Subcutaneous abdominal adipose tissue (tissue), 5 donors: ENCODE data around the gene DIP2B.

Experiments
- H3K27ac ChIP-seq: one replicate; pipeline ENCODE4 v1.7.0; 2013; ENCODE audit warnings: low read depth, mild to moderate bottlenecking, inconsistent platforms, low read length, moderate library complexity
- H3K27me3 ChIP-seq, 5 donors: one replicate each; pipeline ENCODE4 v1.7.0; 2013; ENCODE audit warnings: low read length in 5 of 5, inconsistent platforms in 1 of 5; ENCODE audit not compliant: control insufficient read depth in 5 of 5, insufficient read depth in 4 of 5
- H3K36me3 ChIP-seq, 5 donors: one replicate each; pipeline ENCODE4 v1.7.0; 2013; ENCODE audit warnings: low read length in 5 of 5; ENCODE audit not compliant: control insufficient read depth in 5 of 5, insufficient read depth in 5 of 5
- H3K4me1 ChIP-seq, 5 donors: one replicate each; pipeline ENCODE4 v1.7.0; 2013; ENCODE audit warnings: low read length in 5 of 5, mild to moderate bottlenecking in 3 of 5, moderate library complexity in 1 of 5; ENCODE audit not compliant: control insufficient read depth in 5 of 5, insufficient read depth in 5 of 5
- H3K4me3 ChIP-seq, 5 donors: one replicate each; pipeline ENCODE4 v1.7.0; 2013; ENCODE audit warnings: low read length in 5 of 5, low read depth in 1 of 5
- H3K9ac ChIP-seq, 5 donors: one replicate each; pipeline ENCODE4 v1.7.0; 2013; ENCODE audit warnings: low read length in 5 of 5, mild to moderate bottlenecking in 4 of 5, moderate library complexity in 3 of 5
- H3K9me3 ChIP-seq, 5 donors: one replicate each; pipeline ENCODE4 v1.7.0; 2013; ENCODE audit warnings: low read length in 5 of 5; ENCODE audit not compliant: control insufficient read depth in 5 of 5
- donor health status: healthy.
- donor health status: healthy.
- donor health status: healthy.
- donor health status: healthy.
- donor health status: healthy.

Gene DIP2B

DNA sequence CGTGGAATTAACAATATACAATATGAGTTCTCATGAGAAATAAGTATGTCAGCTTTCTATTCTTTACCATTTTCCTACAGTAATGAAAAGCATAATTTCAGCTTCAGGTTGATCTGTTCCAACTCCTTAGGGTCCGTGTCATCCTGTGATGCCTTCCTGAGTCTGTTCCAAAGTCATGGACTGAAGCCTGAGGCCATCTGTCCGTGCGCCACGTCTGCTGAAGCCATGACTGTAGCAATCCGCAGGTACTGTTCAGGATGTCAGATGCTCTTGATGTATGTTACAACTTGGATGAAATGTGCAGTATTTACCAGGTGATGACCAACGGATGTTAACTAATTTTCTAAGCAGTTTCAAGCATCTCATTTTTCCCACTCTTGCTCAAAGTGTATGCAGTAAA lies 192.1 kb downstream of the DIP2B start:
- H3K27ac ChIP-seq = no peak overlapping the region
- peaks cover 38 to 89% (median 70%) of the 10 kb centered on the region in 5 donors for H3K36me3 ChIP-seq
- H3K4me1 ChIP-seq = no peaks in the 10 kb centered on the region

DNA sequence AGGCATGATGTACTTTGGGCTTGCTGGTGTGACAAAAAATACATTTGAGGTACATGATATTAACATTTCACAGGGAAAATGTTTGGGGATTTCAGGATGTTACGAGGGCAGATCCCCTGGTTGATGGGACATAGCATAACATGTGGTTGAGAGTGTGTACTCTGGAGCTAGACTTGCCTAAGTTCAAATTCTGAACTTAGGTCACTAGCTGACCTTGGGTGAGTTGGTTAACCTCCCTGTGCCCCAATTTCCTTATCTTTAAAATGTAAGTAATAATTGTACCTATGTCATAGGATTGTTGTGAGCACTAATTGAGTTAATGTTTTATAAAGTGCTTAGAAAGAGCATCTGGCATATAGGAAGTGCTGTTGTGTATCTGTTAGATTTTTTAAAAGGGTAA lies 194.4 kb downstream of the DIP2B start:
- H3K27ac ChIP-seq = no peak overlapping the region

More for the DNA sequence above, 192.1 kb downstream of the DIP2B start:
- Histone ChIP-seq H3K9ac (no peak overlapping the region), H3K4me3 (no peak overlapping the region), H3K9me3 (no peaks in the 10 kb centered on the region), H3K27me3 (no peaks in the 10 kb centered on the region)

DNA sequence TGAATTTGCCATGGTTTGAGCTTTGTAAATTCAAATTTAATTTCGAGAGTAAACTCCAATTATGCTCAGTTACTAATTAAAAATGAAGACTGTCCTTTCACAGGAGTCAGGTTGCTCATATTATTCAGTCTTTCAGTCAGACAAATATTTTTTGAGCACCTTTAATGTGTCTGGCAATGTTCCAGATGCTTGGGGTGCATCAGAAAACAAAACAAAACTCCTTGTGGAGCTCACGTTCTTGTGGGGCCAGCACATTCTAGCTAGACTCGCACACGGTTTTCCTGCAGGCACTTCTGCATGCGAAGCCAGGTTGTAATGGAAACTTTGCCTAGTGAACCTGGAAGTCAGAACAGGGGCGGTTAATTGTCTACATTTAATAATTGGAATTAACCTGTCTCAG lies 195.2 kb downstream of the DIP2B start:
- Histone ChIP-seq H3K36me3 (peaks cover 40 to 76% (median 67%) of the 10 kb centered on the region in 5 donors), H3K27me3 (no peaks in the 10 kb centered on the region), H3K4me3 (no peak overlapping the region), H3K9ac (no peak overlapping the region), H3K4me1 (no peaks in the 10 kb centered on the region), H3K9me3 (no peaks in the 10 kb centered on the region), H3K27ac (no peak overlapping the region)

More for the DNA sequence above, 194.4 kb downstream of the DIP2B start:
- Histone ChIP-seq H3K4me1 (no peaks in the 10 kb centered on the region), H3K4me3 (no peak overlapping the region), H3K36me3 (peaks cover 42 to 73% (median 63%) of the 10 kb centered on the region in 5 donors), H3K9ac (no peak overlapping the region), H3K27me3 (no peaks in the 10 kb centered on the region), H3K9me3 (no peaks in the 10 kb centered on the region)

DNA sequence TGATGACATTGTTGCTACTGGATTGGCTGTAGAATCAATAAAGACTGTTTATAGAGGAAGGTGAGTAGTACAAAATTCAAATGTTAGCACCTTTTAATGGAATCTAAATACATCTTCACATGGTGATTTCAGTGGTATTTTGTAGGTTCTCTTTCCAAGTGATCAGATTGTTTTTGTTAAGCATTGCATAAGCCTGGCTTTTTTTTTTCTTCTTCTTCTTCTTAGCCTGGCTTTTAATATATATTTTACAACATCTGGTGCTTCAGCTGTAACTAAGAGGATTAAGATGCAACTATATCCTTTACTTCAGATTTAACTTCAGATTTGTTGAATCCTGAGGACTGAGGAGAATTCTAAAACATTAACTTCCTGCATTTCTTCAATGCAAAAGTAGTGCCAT lies 201.8 kb downstream of the DIP2B start:
- H3K4me1 ChIP-seq = peaks cover 0 to 8% (median 6%) of the 10 kb centered on the region in 5 donors
- no peak overlapping the region for H3K4me3 ChIP-seq
- no peaks in the 10 kb centered on the region for H3K27me3 ChIP-seq
- peaks cover 20 to 70% (median 60%) of the 10 kb centered on the region in 5 donors for H3K36me3 ChIP-seq
- H3K27ac ChIP-seq = no peak overlapping the region
- no peaks in the 10 kb centered on the region for H3K9me3 ChIP-seq
- H3K9ac ChIP-seq = no peak overlapping the region

DNA sequence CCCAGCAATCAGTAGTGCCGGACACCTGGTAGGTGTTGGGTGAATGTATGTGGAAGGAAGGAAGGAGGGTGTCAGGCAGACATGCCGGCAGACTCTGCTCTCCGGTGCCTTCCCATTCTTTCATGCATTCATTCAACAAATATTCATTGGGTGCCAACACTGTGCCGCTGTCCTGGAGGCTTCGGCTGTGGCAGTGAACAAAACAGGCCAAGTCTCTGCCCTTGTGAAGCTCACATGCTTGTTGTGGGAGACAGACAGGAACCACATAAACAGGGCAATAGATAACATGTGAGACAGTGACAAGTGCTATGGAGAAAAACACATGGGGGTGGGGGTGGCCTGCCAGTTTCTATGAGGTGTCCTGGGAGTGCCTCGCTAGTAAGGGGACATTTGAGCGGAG lies 202.6 kb downstream of the DIP2B start:
- no peaks in the 10 kb centered on the region for H3K9me3 ChIP-seq
- H3K9ac ChIP-seq = no peak overlapping the region
- H3K27me3 ChIP-seq = no peaks in the 10 kb centered on the region
- H3K4me3 ChIP-seq = no peak overlapping the region
- H3K4me1 ChIP-seq = peaks cover 0 to 8% (median 6%) of the 10 kb centered on the region in 5 donors
- H3K27ac ChIP-seq = no peak overlapping the region
- H3K36me3 ChIP-seq = peaks cover 20 to 76% (median 64%) of the 10 kb centered on the region in 5 donors

DNA sequence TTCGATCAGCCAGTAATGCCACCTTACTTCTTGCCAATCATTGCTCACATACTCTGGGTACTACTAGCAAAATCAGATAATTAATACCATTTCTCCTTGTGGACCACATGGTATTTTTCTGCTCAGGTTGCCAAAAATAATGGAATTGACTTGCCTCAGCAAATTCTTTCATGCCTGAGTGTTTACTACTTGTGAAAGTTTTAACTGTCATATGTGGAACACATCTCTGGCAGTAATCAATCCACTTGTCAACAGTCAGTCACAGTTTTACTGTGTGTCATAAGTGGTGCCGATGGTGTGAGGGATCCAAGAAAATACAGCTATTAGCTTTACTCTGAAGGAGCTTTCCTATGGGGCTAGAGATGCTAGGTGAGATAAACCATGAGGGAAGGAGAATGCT lies 203.8 kb downstream of the DIP2B start:
- no peaks in the 10 kb centered on the region for H3K27me3 ChIP-seq
- H3K36me3 ChIP-seq = peaks cover 17 to 82% (median 65%) of the 10 kb centered on the region in 5 donors
- H3K9me3 ChIP-seq = no peaks in the 10 kb centered on the region
- H3K4me3 ChIP-seq = no peak overlapping the region
- no peak overlapping the region for H3K27ac ChIP-seq
- no peak overlapping the region for H3K9ac ChIP-seq
- H3K4me1 ChIP-seq = peaks cover 0 to 8% (median 6%) of the 10 kb centered on the region in 5 donors

DNA sequence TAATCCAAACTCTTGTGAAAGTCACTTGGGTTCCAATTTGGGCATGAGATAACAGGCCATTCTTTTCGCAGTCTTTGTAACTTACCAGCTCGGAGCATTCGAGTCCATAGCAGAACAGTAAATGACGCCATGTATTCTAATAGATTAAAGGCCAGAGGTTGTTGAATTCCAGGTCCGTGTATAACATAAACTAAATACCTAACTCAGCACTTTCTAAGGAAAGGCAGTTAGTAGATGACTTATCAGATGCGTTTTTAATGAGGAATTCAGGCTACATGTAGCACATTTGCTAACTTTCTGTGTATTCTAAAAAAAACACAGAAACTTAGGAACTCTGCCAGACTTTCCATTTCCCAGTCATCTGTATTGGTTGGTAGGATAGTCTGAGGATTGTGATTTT lies 206.3 kb downstream of the DIP2B start:
- Histone ChIP-seq H3K36me3 (peaks cover 16 to 81% (median 57%) of the 10 kb centered on the region in 5 donors), H3K4me3 (no peak overlapping the region), H3K9me3 (no peaks in the 10 kb centered on the region), H3K9ac (no peak overlapping the region), H3K27me3 (no peaks in the 10 kb centered on the region), H3K4me1 (peaks cover 0 to 8% (median 6%) of the 10 kb centered on the region in 5 donors), H3K27ac (no peak overlapping the region)

DNA sequence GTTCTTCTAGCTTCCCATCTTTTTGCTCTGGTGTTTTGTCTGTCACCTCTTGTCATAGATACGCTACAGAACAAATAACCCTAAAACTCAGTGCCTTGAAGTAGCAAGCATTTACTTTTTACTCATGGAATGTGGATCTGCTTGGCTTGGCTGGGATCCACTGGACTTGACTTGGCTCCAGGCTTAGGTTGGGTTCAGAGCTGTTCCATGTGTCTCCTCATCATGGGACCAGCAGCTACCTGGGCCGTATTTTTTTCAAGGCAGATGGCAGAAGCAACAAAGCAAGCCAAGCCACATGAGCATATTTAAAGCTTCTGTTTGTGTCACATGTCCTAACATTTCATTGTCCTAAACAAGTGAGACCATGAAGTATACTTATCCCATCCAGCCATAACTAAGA lies 210.4 kb downstream of the DIP2B start:
- Histone ChIP-seq H3K27ac (no peak overlapping the region), H3K9ac (no peak overlapping the region), H3K4me1 (peaks cover 0 to 8% (median 0%) of the 10 kb centered on the region in 5 donors), H3K27me3 (no peaks in the 10 kb centered on the region), H3K36me3 (peaks cover 14 to 67% (median 43%) of the 10 kb centered on the region in 5 donors), H3K9me3 (no peaks in the 10 kb centered on the region), H3K4me3 (no peak overlapping the region)

DNA sequence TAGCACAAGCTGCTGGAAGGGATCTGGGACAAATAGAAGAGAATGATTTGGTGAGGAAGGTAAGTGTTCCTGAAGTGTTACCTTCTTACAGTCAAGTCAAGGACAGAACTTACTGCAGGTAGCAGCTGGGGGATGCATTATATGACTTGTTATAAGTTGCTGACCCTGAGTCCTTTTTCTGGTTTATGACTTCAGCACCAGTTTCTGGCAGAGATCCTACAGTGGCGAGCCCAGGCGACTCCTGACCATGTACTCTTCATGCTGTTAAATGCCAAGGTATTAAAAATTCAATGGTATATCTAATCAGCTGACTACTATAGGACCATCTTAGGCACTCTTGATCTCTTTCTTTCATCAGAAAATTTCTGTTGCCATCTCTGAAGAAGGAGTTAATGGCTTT lies 214.0 kb downstream of the DIP2B start:
- Histone ChIP-seq H3K4me3 (no peak overlapping the region), H3K27ac (no peak overlapping the region), H3K9me3 (no peaks in the 10 kb centered on the region), H3K36me3 (peaks cover 14 to 66% (median 52%) of the 10 kb centered on the region in 5 donors), H3K27me3 (no peaks in the 10 kb centered on the region), H3K4me1 (peaks cover 0 to 15% (median 0%) of the 10 kb centered on the region in 5 donors), H3K9ac (no peak overlapping the region)

DNA sequence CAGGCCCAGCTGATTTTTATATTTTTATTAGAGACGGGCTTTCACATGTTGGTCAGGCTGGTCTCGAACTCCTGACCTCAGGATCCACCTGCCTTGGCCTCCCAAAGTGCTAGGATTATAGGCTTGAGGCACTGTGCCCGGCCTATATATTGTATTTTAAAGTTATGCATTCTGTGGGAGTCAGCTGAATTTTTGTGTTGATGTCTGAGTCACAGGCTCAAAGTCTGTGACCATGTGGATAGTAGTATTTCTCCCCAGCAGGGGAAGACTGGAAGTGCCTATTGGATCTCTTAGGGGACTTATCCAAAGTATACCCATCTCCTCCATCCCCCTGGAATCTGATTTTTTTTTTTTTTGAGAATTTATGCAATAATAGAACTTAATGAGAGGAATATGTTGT lies 215.3 kb downstream of the DIP2B start:
- H3K36me3 ChIP-seq = peaks cover 12 to 67% (median 56%) of the 10 kb centered on the region in 5 donors
- no peak overlapping the region for H3K9ac ChIP-seq
- no peak overlapping the region for H3K4me3 ChIP-seq
- H3K27ac ChIP-seq = no peak overlapping the region
- H3K4me1 ChIP-seq = peaks cover 0 to 20% (median 0%) of the 10 kb centered on the region in 5 donors
- H3K9me3 ChIP-seq = no peaks in the 10 kb centered on the region
- H3K27me3 ChIP-seq = no peaks in the 10 kb centered on the region
